H1 (cell line): ENCODE data around the gene GALR2. TPM values are rescaled to one million over a fixed set of nuclear protein-coding genes. Genes with fewer than 3 reads are reported as not detected.

ENCODE experiments used
- CTCF ChIA-PET: fragments of 300-600 bp; sonication (Branson Sonifier 250); formaldehyde crosslinking; loops from one replicate; lab custom pipeline; 2021; ENCODE audit not compliant: partially characterized antibody; lab: Charles Lee
- POLR2A ChIA-PET: fragments of 300-600 bp; sonication (Branson Sonifier 250); formaldehyde crosslinking; loops from one replicate; lab custom pipeline; 2021; ENCODE audit warnings: inconsistent platforms; ENCODE audit not compliant: partially characterized antibody; lab: Charles Lee
- DNase-seq, 2 experiments: peaks; one replicate each; pipeline versions ENCODE4 v3.0.0 to v3.0.0-alpha.2; 2010 to 2022; ENCODE audit warnings: low spot score in 2 of 2, low read depth in 1 of 2, mixed read lengths in 1 of 2
- FAIRE-seq: peaks from 2 replicates; lab custom pipeline; 2011; peaks lifted over from hg19 to GRCh38; lab: Jason Lieb, UNC
- H2AFZ ChIP-seq: 2 replicates; pipeline ENCODE4 v1.8.1; 2012; ENCODE audit warnings: low read length, inconsistent platforms
- H2AK5ac ChIP-seq: 2 replicates; pipeline ENCODE4 v1.6.1; 2013; ENCODE audit warnings: low read depth, low read length
- H2BK120ac ChIP-seq: replicated peaks from 2 replicates; pipeline ENCODE3; 2013; ENCODE audit warnings: low read depth, low read length, inconsistent platforms
- H2BK12ac ChIP-seq: 2 replicates; pipeline ENCODE4 v1.6.1; 2013; ENCODE audit warnings: low read depth, low read length
- H2BK15ac ChIP-seq: 2 replicates; pipeline ENCODE4 v1.6.1; 2013; ENCODE audit warnings: low read length
- H2BK20ac ChIP-seq: 2 replicates; pipeline ENCODE4 v1.6.1; 2013; ENCODE audit warnings: low read length
- H2BK5ac ChIP-seq: 2 replicates; pipeline ENCODE4 v1.6.1; 2013; ENCODE audit warnings: low read depth, low read length
- H3K14ac ChIP-seq: 2 replicates; pipeline ENCODE4 v1.6.1; 2013; ENCODE audit warnings: inconsistent platforms; ENCODE audit not compliant: insufficient read length
- H3K18ac ChIP-seq: 2 replicates; pipeline ENCODE4 v1.6.1; 2013; ENCODE audit warnings: low read length; ENCODE audit errors: extremely low read depth
- H3K23ac ChIP-seq: 2 replicates; pipeline ENCODE4 v1.6.1; 2013; ENCODE audit warnings: inconsistent platforms; ENCODE audit not compliant: insufficient read length
- H3K23me2 ChIP-seq: 2 replicates; pipeline ENCODE4 v1.6.1; 2013; ENCODE audit warnings: low read depth, low read length
- H3K27ac ChIP-seq: 2 replicates; pipeline ENCODE4 v1.6.1; 2011; ENCODE audit warnings: low read depth, low read length, inconsistent platforms
- H3K27me3 ChIP-seq, 4 experiments: replicated peaks in 1 of 4; 1 replicate in 1 of 4; 2 replicates in 3 of 4; pipeline versions ENCODE4 v1.6.1 to v1.8.1; 2011 to 2013; ENCODE audit warnings: low read length in 3 of 4, mild to moderate bottlenecking in 3 of 4, inconsistent platforms in 2 of 4, mixed read lengths in 2 of 4, moderate library complexity in 1 of 4; ENCODE audit not compliant: control insufficient read depth in 3 of 4, insufficient read depth in 3 of 4; ENCODE audit errors: extremely low read depth in 1 of 4
- H3K36me3 ChIP-seq, 4 experiments: 2 replicates each; pipeline versions ENCODE4 v1.6.1 to v1.8.1; 2011 to 2013; ENCODE audit warnings: mild to moderate bottlenecking in 4 of 4, low read length in 3 of 4, moderate library complexity in 2 of 4, control low read depth in 1 of 4, inconsistent platforms in 1 of 4; ENCODE audit not compliant: insufficient read depth in 4 of 4, control insufficient read depth in 2 of 4
- H3K4ac ChIP-seq: replicated peaks from 2 replicates; pipeline ENCODE3; 2013; ENCODE audit warnings: low read length, low read depth, mixed read lengths, inconsistent platforms; ENCODE audit not compliant: insufficient read length
- H3K4me1 ChIP-seq, 4 experiments: replicated peaks in 1 of 4; 1 replicate in 1 of 4; 2 replicates in 3 of 4; pipeline versions ENCODE4 v1.6.1 to v1.8.1; 2011 to 2013; ENCODE audit warnings: low read length in 3 of 4, inconsistent platforms in 2 of 4, mixed read lengths in 1 of 4; ENCODE audit not compliant: insufficient read depth in 4 of 4, control insufficient read depth in 3 of 4
- H3K4me2 ChIP-seq, 2 experiments: 2 replicates each; pipeline versions ENCODE4 v1.6.1 to v1.8.1; 2011 to 2013; ENCODE audit warnings: low read depth in 2 of 2, low read length in 2 of 2, control low read depth in 1 of 2, inconsistent platforms in 1 of 2, mild to moderate bottlenecking in 1 of 2; ENCODE audit not compliant: insufficient read depth in 1 of 2
- H3K4me3 ChIP-seq, 4 experiments: fragments of 200-600, 300-600 bp in 1 of 4; sonication (generic), shearing (Covaris generic), sonication (Bioruptor Twin) in 1 of 4; 2 replicates each; pipeline versions ENCODE4 v1.5.1 to v1.8.1; 2011 to 2016; ENCODE audit warnings: low read length in 4 of 4, low read depth in 3 of 4, control low read depth in 2 of 4, inconsistent platforms in 2 of 4, mild to moderate bottlenecking in 2 of 4, mixed read lengths in 1 of 4, moderate library complexity in 1 of 4; ENCODE audit not compliant: insufficient read depth in 2 of 4; ENCODE audit errors: extremely low read depth in 1 of 4
- H3K56ac ChIP-seq: replicated peaks from 2 replicates; pipeline ENCODE3; 2013; ENCODE audit warnings: low read depth, mild to moderate bottlenecking, mixed read lengths, low read length, inconsistent platforms; ENCODE audit not compliant: insufficient read length
- H3K79me1 ChIP-seq: 2 replicates; pipeline ENCODE4 v1.6.1; 2013; ENCODE audit warnings: low read depth, low read length, control low read depth
- H3K79me2 ChIP-seq, 2 experiments: 2 replicates each; pipeline versions ENCODE4 v1.6.1 to v1.8.1; 2012 to 2013; ENCODE audit warnings: low read length in 2 of 2, mild to moderate bottlenecking in 2 of 2, inconsistent platforms in 1 of 2; ENCODE audit not compliant: insufficient read depth in 2 of 2, control insufficient read depth in 1 of 2
- H3K9ac ChIP-seq, 4 experiments: replicated peaks in 1 of 4; 1 replicate in 1 of 4; 2 replicates in 3 of 4; pipeline versions ENCODE4 v1.6.1 to v1.8.1; 2011 to 2013; ENCODE audit warnings: low read depth in 3 of 4, low read length in 3 of 4, control low read depth in 2 of 4, mild to moderate bottlenecking in 2 of 4, moderate library complexity in 2 of 4, inconsistent platforms in 1 of 4; ENCODE audit errors: extremely low read depth in 1 of 4
- H3K9me3 ChIP-seq, 2 experiments: 2 replicates each; pipeline versions ENCODE4 v1.6.1 to v1.8.1; 2012 to 2013; ENCODE audit warnings: mild to moderate bottlenecking in 2 of 2, moderate library complexity in 2 of 2, control low read depth in 1 of 2, inconsistent platforms in 1 of 2, low read depth in 1 of 2, low read length in 1 of 2, mixed read lengths in 1 of 2; ENCODE audit not compliant: insufficient read depth in 2 of 2
- H4K20me1 ChIP-seq, 2 experiments: replicated peaks in 1 of 2; 2 replicates each; pipeline versions ENCODE3 to v1.8.1; 2011 to 2013; ENCODE audit warnings: inconsistent platforms in 2 of 2, low read length in 2 of 2, mild to moderate bottlenecking in 1 of 2; ENCODE audit not compliant: insufficient read depth in 2 of 2, control insufficient read depth in 1 of 2
- H4K5ac ChIP-seq: 2 replicates; pipeline ENCODE4 v1.6.1; 2013; ENCODE audit warnings: low read length, low read depth, mixed read lengths, inconsistent platforms; ENCODE audit not compliant: insufficient read length
- H4K8ac ChIP-seq: 2 replicates; pipeline ENCODE4 v1.8.0; 2013; ENCODE audit warnings: mild to moderate bottlenecking, moderate library complexity, low read length, inconsistent platforms; ENCODE audit not compliant: insufficient read depth; ENCODE audit errors: extremely low read depth
- H4K91ac ChIP-seq: replicated peaks from 2 replicates; pipeline ENCODE3; 2013; ENCODE audit warnings: low read length, mixed read lengths, inconsistent platforms; ENCODE audit not compliant: insufficient read length
- BACH1 ChIP-seq: IDR thresholded peaks from 2 replicates; pipeline ENCODE4 v1.6.1; 2012; ENCODE audit warnings: low read length, improper control_type of control experiment
- JUN ChIP-seq: IDR thresholded peaks from 2 replicates; pipeline ENCODE4 v1.6.1; 2011; ENCODE audit warnings: low read depth, mild to moderate bottlenecking, improper control_type of control experiment, low read length
- KDM1A ChIP-seq: fragments of 200-600, 300-600 bp; sonication (generic); IDR thresholded peaks from 2 replicates; pipeline ENCODE4 v1.7.1; 2016; ENCODE audit warnings: mild to moderate bottlenecking, low read length, borderline replicate concordance
- MAX ChIP-seq: IDR thresholded peaks from 2 replicates; pipeline ENCODE4 v1.6.1; 2012; ENCODE audit warnings: inconsistent platforms
- NANOG ChIP-seq: IDR thresholded peaks from 2 replicates; pipeline ENCODE4 v1.6.1; 2011; ENCODE audit warnings: low read length, low read depth, mild to moderate bottlenecking, inconsistent platforms; ENCODE audit not compliant: insufficient read depth, poor library complexity, severe bottlenecking
- NRF1 ChIP-seq: IDR thresholded peaks from 2 replicates; pipeline ENCODE4 v1.6.1; 2011; ENCODE audit warnings: mild to moderate bottlenecking, low read depth, low read length, improper control_type of control experiment
- SIX5 ChIP-seq: IDR thresholded peaks from 2 replicates; pipeline ENCODE4 v1.6.1; 2011; ENCODE audit warnings: mild to moderate bottlenecking, low read depth, low read length
- WGBS, 2 experiments: shearing (Covaris generic) in 1 of 2; methylation state at CpG; one replicate each; pipeline versions ENCODE4 v1.1.6 to v1.1.7; 2013 to 2015; ENCODE audit warnings: low lambda C conversion rate in 2 of 2, mixed read lengths in 2 of 2, inconsistent platforms in 1 of 2, low coverage in 1 of 2, missing lambda C conversion rate in 1 of 2; ENCODE audit not compliant: insufficient replicate concordance in 2 of 2, insufficient coverage in 1 of 2, insufficient read length in 1 of 2; ENCODE audit errors: extremely low coverage in 1 of 2, missing lambda C conversion rate in 1 of 2; 5-methylcytosine and 5-hydroxymethylcytosine counted together
- polyA plus RNA-seq, 7 experiments: library from polyadenylated mRNA; depleted of rRNA in 3 of 7; stranded (reverse) in 5 of 7; unstranded in 2 of 7; fragments of >200 nt in 5 of 7; fragments of 200-250 nt in 2 of 7; gene quantifications; 1 replicate in 5 of 7; 2 replicates in 1 of 7; 4 replicates in 1 of 7; pipeline versions ENCODE4 v1.2.1 to v1.2.3, GENCODE V29; 2011 to 2013; ENCODE audit warnings: missing spikeins in 2 of 7, mixed read lengths in 2 of 7
- total RNA-seq: library from RNA; stranded (reverse); fragmentation: NEBNext Ultra II Directional; extraction: Animal tissue kit (Norgen Biotek cat#: 25700); gene quantifications from 2 replicates; pipeline ENCODE4 v1.2.1, GENCODE V29; 2021

Gene GALR2
- total and polyA plus RNA-seq, 2 of the 8 experiments (the other 6 are each of a cell fraction or from before 2014, with no cell fraction given): 0.86 to 2.2 TPM

DNA sequence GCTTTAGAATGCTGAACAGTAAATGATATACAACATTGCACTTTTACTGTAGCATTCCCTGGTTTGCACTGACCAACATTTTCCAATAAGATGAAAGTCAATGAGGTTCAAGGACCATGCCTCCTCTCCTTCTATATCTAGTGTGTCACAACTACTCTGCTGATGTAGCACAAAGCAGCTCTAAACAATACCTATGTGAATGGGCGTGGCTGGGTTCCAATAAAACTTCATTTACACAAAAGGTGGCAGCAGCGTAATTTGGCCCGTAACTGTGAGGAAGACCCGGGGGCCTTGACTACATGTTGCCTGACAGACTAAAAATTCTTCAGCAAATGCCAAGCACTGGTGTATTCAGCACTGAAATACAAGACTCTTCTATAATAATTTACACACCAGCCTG is 8.8 kb upstream of the GALR2 start:
- Histone ChIP-seq H2BK120ac (no peak overlapping the region), H3K36me3 (peaks cover 33 to 56% (median 47%) of the 10 kb centered on the region in 4 experiments), H3K27me3 (no peaks in the 10 kb centered on the region), H2BK5ac (no peak overlapping the region), H3K79me2 (peaks cover 0 to 13% of the 10 kb centered on the region in 2 experiments), H3K4me3 (no peak overlapping the region), H3K23me2 (no peaks in the 10 kb centered on the region), H3K4me2 (no peak overlapping the region)
- FAIRE-seq (no peak), DNase-seq (no peak)
- TF ChIP-seq KDM1A (no peak), SIX5 (no peak), BACH1 (no peak), JUN (no peak), MAX (no peak), NANOG (no peak), NRF1 (no peak)
- TF ChIP-seq, all 59 proteins: peak for 0
- H2BK15ac ChIP-seq: no peak overlapping the region
- WGBS, 2 experiments: 94% methylated on average over 4 of the region's 4 CpGs; no CpG with 5 or more reads in 1 of the 2 experiments
- no peak overlapping the region for H2AK5ac ChIP-seq
- H4K5ac ChIP-seq: no peak overlapping the region
- POLR2A ChIA-PET: interaction anchor here (0.8 kb wide), 1 partner anchor 17 kb away, joined by 4 read pairs; no protein-coding TSS in a partner anchor
- no peak overlapping the region for H2BK20ac ChIP-seq
- no peak overlapping the region for H4K8ac ChIP-seq
- H2BK12ac ChIP-seq: no peak overlapping the region
- no peaks in the 10 kb centered on the region for H3K79me1 ChIP-seq
- no peaks in the 10 kb centered on the region for H3K9me3 ChIP-seq
- H3K4ac ChIP-seq: no peak overlapping the region
- H4K20me1 ChIP-seq: peaks cover 0 to 2% of the 10 kb centered on the region in 2 experiments
- H2AFZ ChIP-seq: no peak overlapping the region
- no peak overlapping the region for H3K56ac ChIP-seq
- no peak overlapping the region for H3K27ac ChIP-seq
- CTCF ChIA-PET: interaction anchor here (0.6 to 2.4 kb wide), 3 partner anchors 51 to 187 kb away, joined by 3 to 14 read pairs (median 3); no protein-coding TSS in a partner anchor
- 0 out of 7 replicates have a peak, but pooled peaks cover 0 to 2% (median 0%) of the 10 kb centered on the region in 4 experiments for H3K4me1 ChIP-seq
- H3K9ac ChIP-seq: no peak overlapping the region
- no peak overlapping the region for H3K14ac ChIP-seq
- no peak overlapping the region for H4K91ac ChIP-seq
- H3K18ac ChIP-seq: no peak overlapping the region
- no peak overlapping the region for H3K23ac ChIP-seq
